ENCODE data around the gene IVL. TPM values are rescaled to one million over a fixed set of nuclear protein-coding genes. Genes with fewer than 3 reads are reported as not detected.

The IVL gene
- total RNA-seq, 1 experiment from 2014 or later, result not detected

DNA sequence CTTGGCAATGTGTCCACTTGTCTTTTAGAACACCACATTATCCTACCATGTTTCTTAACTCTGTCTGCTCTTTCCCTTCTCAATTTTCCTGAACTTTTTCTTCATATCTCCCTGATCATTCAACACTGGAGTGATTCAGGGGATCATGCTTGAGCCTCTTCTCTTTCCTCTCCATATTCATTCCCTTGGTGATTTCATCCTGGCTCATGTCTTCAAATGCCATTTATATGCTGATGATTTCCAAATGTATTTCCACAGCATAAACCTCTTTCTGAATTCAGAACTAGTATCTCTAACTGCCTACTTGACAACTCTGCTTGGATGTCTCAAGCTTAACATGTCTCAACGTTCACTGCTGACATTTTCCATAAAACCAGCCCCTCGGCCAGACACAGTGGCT, 8.5 kb upstream of the IVL start:
- POLR2A ChIA-PET, result no interaction called here
- TF ChIP-seq, protein P1, sequence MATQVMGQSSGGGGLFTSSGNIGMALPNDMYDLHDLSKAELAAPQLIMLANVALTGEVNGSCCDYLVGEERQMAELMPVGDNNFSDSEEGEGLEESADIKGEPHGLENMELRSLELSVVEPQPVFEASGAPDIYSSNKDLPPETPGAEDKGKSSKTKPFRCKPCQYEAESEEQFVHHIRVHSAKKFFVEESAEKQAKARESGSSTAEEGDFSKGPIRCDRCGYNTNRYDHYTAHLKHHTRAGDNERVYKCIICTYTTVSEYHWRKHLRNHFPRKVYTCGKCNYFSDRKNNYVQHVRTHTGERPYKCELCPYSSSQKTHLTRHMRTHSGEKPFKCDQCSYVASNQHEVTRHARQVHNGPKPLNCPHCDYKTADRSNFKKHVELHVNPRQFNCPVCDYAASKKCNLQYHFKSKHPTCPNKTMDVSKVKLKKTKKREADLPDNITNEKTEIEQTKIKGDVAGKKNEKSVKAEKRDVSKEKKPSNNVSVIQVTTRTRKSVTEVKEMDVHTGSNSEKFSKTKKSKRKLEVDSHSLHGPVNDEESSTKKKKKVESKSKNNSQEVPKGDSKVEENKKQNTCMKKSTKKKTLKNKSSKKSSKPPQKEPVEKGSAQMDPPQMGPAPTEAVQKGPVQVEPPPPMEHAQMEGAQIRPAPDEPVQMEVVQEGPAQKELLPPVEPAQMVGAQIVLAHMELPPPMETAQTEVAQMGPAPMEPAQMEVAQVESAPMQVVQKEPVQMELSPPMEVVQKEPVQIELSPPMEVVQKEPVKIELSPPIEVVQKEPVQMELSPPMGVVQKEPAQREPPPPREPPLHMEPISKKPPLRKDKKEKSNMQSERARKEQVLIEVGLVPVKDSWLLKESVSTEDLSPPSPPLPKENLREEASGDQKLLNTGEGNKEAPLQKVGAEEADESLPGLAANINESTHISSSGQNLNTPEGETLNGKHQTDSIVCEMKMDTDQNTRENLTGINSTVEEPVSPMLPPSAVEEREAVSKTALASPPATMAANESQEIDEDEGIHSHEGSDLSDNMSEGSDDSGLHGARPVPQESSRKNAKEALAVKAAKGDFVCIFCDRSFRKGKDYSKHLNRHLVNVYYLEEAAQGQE (IDR thresholded peaks at IDR 0.05; ENCODE audit: insufficient read depth in 1 of 2, low read depth in 2 of 2, low read length in 1 of 2), result no peak
- Histone ChIP-seq H3K27ac (ENCODE audit: low read length) (no peak overlapping the region), H3K9me3 (ENCODE audit: control insufficient read depth, insufficient read depth, low read depth, low read length) (no peaks in the 10 kb centered on the region), H3K4me3 (ENCODE audit: low read depth in 2 of 2, low read length in 2 of 2) (no peak overlapping the region), H3K4me1 (ENCODE audit: control insufficient read depth, insufficient read depth, low read length) (no peaks in the 10 kb centered on the region), H3K27me3 (ENCODE audit: control insufficient read depth, insufficient read depth, low read length) (peaks cover 12% of the 10 kb centered on the region; the same call in 1 of the 2 replicates), H3K36me3 (ENCODE audit: control insufficient read depth, insufficient read depth, low read length) (no peaks in the 10 kb centered on the region)
- DNase-seq (ENCODE audit: low read depth, low spot score), result no peak
- BruUV-seq (replicated peaks), result no TSS peak
- no peak for ATAC-seq
- intact Hi-C loops (cut with micrococcal nuclease; ENCODE audit: unreplicated experiment), result no loop called here
- in situ Hi-C loops (cut with HindIII; ENCODE audit: low pct_unique_long_range_greater_than_20kb, low sequenced_read_pairs), result no loop called here
- CTCF ChIA-PET, result no interaction called here

DNA sequence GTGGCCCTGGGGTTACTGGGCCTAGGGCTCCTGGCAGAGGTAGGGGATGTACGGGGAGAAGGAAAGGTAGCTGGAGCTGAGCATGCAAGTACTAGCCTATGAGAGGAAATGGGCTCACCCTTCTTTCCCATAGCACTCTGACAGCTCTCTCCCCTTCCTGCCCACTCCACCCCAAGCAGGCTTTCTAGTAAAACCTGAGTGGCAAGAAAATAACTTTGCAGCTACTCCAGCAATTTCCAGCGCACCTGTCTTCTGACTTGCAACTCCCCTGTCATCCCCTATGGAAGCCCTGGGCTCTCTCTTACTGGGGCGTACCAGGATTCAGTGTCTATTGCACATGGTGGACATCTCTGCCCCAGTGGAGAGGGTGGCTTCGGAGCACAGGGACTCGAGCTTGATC, 6.7 kb upstream of the IVL start:
- TF ChIP-seq SIN3A (IDR thresholded peaks at IDR 0.05; ENCODE audit: borderline replicate concordance, insufficient read depth, low read depth, low read length) (no peak), POLR2AphosphoS5 (IDR thresholded peaks at IDR 0.05; ENCODE audit: low read depth, low read length) (no peak), TCF7L2 (IDR thresholded peaks at IDR 0.05; ENCODE audit: low read depth, low read length) (no peak)
- TF ChIP-seq, protein P2, sequence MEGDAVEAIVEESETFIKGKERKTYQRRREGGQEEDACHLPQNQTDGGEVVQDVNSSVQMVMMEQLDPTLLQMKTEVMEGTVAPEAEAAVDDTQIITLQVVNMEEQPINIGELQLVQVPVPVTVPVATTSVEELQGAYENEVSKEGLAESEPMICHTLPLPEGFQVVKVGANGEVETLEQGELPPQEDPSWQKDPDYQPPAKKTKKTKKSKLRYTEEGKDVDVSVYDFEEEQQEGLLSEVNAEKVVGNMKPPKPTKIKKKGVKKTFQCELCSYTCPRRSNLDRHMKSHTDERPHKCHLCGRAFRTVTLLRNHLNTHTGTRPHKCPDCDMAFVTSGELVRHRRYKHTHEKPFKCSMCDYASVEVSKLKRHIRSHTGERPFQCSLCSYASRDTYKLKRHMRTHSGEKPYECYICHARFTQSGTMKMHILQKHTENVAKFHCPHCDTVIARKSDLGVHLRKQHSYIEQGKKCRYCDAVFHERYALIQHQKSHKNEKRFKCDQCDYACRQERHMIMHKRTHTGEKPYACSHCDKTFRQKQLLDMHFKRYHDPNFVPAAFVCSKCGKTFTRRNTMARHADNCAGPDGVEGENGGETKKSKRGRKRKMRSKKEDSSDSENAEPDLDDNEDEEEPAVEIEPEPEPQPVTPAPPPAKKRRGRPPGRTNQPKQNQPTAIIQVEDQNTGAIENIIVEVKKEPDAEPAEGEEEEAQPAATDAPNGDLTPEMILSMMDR (IDR thresholded peaks at IDR 0.05), result no peak
- TF ChIP-seq, protein P1 (IDR thresholded peaks at IDR 0.05; ENCODE audit: insufficient read depth in 1 of 2, low read depth in 2 of 2, low read length in 1 of 2), result no peak
- no peaks in the 10 kb centered on the region for H3K36me3 ChIP-seq (ENCODE audit: control insufficient read depth, insufficient read depth, low read length)
- no peak for ATAC-seq
- no peaks in the 10 kb centered on the region for H3K4me1 ChIP-seq (ENCODE audit: control insufficient read depth, insufficient read depth, low read length)
- no peaks in the 10 kb centered on the region for H3K9me3 ChIP-seq (ENCODE audit: control insufficient read depth, insufficient read depth, low read depth, low read length)
- intact Hi-C loops (cut with micrococcal nuclease; ENCODE audit: unreplicated experiment), result no loop called here
- in situ Hi-C loops (cut with HindIII; ENCODE audit: low pct_unique_long_range_greater_than_20kb, low sequenced_read_pairs), result no loop called here
- H3K27ac ChIP-seq (ENCODE audit: low read length), result no peak overlapping the region
- peaks cover 7% of the 10 kb centered on the region; the same call in 1 of the 2 replicates for H3K27me3 ChIP-seq (ENCODE audit: control insufficient read depth, insufficient read depth, low read length)
- ChIA-PET CTCF (no interaction called here), POLR2A (no interaction called here)
- no peak overlapping the region for H3K4me3 ChIP-seq (ENCODE audit: low read depth in 2 of 2, low read length in 2 of 2)
- DNase-seq (ENCODE audit: low read depth, low spot score), result no peak
- no TSS peak for BruUV-seq (replicated peaks)

Data from Panc1 (cell line).